Astrocyte (in vitro differentiated cells and primary cell): Measurements from ENCODE around the gene PSPN.

Experiments
- CTCF ChIP-seq: IDR thresholded peaks from 2 replicates; pipeline ENCODE4 v1.5.1; 2011; ENCODE audit warnings: low read depth, mild to moderate bottlenecking, inconsistent platforms, low read length, moderate library complexity; ENCODE audit not compliant: insufficient read depth
- EZH2 ChIP-seq: IDR thresholded peaks from 2 replicates; pipeline ENCODE4 v1.6.1; 2012; ENCODE audit warnings: mild to moderate bottlenecking, low read length, inconsistent platforms; ENCODE audit not compliant: insufficient read depth

GRCh38 chr19:6383188-6383587 is 7.5 kb upstream of the PSPN start:
- TF ChIP-seq CTCF (no peak), EZH2 (no peak)
